Heart left ventricle (tissue), 16 donors: Measurements from ENCODE around the gene URAD. TPM values are rescaled to one million over a fixed set of nuclear protein-coding genes. Genes with fewer than 3 reads are reported as not detected.

Experiments used
- ATAC-seq, 4 donors: fragments of 200-7000 bp; cut with Tn5 transposase; one replicate each; pipeline ENCODE4 v1.9.1; 2020 to 2022; ENCODE audit warnings: moderate library complexity in 4 of 4, mild to moderate bottlenecking in 3 of 4, moderate number of reproducible peaks in 1 of 4
- DNase-seq, 5 donors: peaks; one replicate each; pipeline ENCODE4 v3.0.0-alpha.2; 2020
- H3K27ac ChIP-seq, 12 donors: fragments of 200-600 bp; sonication (generic) in 4 of 12; one replicate each; pipeline versions ENCODE4 v1.5.0 to v1.8.0; 2016 to 2022; ENCODE audit warnings: mild to moderate bottlenecking in 2 of 12
- H3K27me3 ChIP-seq, 9 donors: fragments of 200-600 bp; sonication (generic) in 2 of 9; one replicate each; pipeline versions ENCODE4 v1.5.1 to v1.8.0; 2016 to 2022; ENCODE audit warnings: mild to moderate bottlenecking in 3 of 9
- H3K36me3 ChIP-seq, 9 donors: fragments of 200-600 bp; sonication (generic) in 2 of 9; one replicate each; pipeline versions ENCODE4 v1.5.0 to v1.8.0; 2018 to 2022; ENCODE audit warnings: mild to moderate bottlenecking in 2 of 9
- H3K4me1 ChIP-seq, 12 donors: fragments of 200-600 bp; sonication (generic) in 4 of 12; one replicate each; pipeline versions ENCODE4 v1.5.0 to v1.8.0; 2016 to 2022; ENCODE audit warnings: mild to moderate bottlenecking in 3 of 12
- H3K4me3 ChIP-seq, 12 donors: fragments of 200-600 bp; sonication (generic) in 4 of 12; one replicate each; pipeline versions ENCODE4 v1.5.0 to v1.8.0; 2017 to 2022; ENCODE audit warnings: mild to moderate bottlenecking in 9 of 12, moderate library complexity in 4 of 12
- H3K9me3 ChIP-seq, 12 donors: fragments of 200-600 bp; sonication (generic) in 4 of 12; one replicate each; pipeline versions ENCODE4 v1.5.0 to v1.8.0; 2016 to 2022; ENCODE audit warnings: mild to moderate bottlenecking in 1 of 12
- CTCF ChIP-seq, 12 donors: fragments of 200-600 bp; sonication (generic) in 4 of 12; IDR thresholded peaks; one replicate each; pipeline versions ENCODE4 v1.5.0 to v1.8.0; 2018 to 2022; ENCODE audit warnings: antibody characterized with exemption in 12 of 12, mild to moderate bottlenecking in 5 of 12
- POLR2A ChIP-seq, 2 donors: fragments of 450-650 bp; IDR thresholded peaks; one replicate each; pipeline ENCODE4 v1.6.1; 2017; ENCODE audit warnings: antibody characterized with exemption in 2 of 2, mild to moderate bottlenecking in 2 of 2, moderate library complexity in 2 of 2
- WGBS, 4 donors: extraction: QIAGEN DNeasy Blood & Tissue Kit in 2 of 4; methylation state at CpG; one replicate each; pipeline versions ENCODE4 v1.1.5 to v1.1.7; 2013 to 2018; 5-methylcytosine and 5-hydroxymethylcytosine counted together
- intact Hi-C, 10 donors: fragments of 100-400 bp; cut with DNase I; formaldehyde crosslinking; loops; one replicate each; pipeline versions ENCODE4 v1.11.1 to v1.14.2; 2022
- polyA plus RNA-seq, 2 donors: library from polyadenylated mRNA; stranded (reverse); fragments of 200-250 nt; gene quantifications; one replicate each; pipeline ENCODE4 v1.2.3, GENCODE V29; 2013
- total RNA-seq, 9 donors: library from RNA; depleted of rRNA in 2 of 9; stranded (reverse); fragments of >200 nt in 2 of 9; fragmentation: NEBNext Ultra II Directional in 3 of 9; extraction: Animal tissue kit (Norgen Biotek cat#: 25700) in 3 of 9; gene quantifications; one replicate each; pipeline versions ENCODE4 v1.1.0 to v1.2.4, GENCODE V29; 2016 to 2023
- donor health status: ischemic (EF 13 %, LVEDD 7.1; RV severe dilation, severe dysfunction).
- donor health status: healthy with polysubstance abuse.
- donor health status: DM: no; HTN: yes; CAD: no.
- donor health status: DM: no; HTN: no; CAD: no.
- donor health status: ischemic (EF 25% LVEDD 6.9; RV normal size, moderate dysfunction).
- donor health status: ischemic (EF 25% LVEDD 5.7; RV mildly dilated, moderate dysfunction).
- donor health status: healthy.
- donor health status: DM: yes; HTN: yes; CAD: no.
- donor health status: ischemic (EF 35%, LVEDD 5.7; RV mildly dilated, moderate dysfunction).
- donor health status: nonischemic (EF 11% LVEDD 7.7; RV severe dilation, severe dysfunction).
- donor health status: DM: yes; HTN: yes; CAD: no.
- donor health status: PGD.
- donor health status: ischemic (EF 29% LVEDD 5.4; RV normal size, mild dysfunction).
- donor health status: nonischemic (EF 23%, LVEDD 6.1; RV moderate dilation, normal function).

The URAD gene
- total and polyA plus RNA-seq, 11 donors: not detected

- intact Hi-C loops: loop anchor here in 8 of 10 donors (2.0 to 10.0 kb wide), 9 partner anchors 150 to 998 kb away; no protein-coding TSS in a partner anchor
- ATAC-seq (no peak), DNase-seq (no peak)
- H3K4me1 ChIP-seq: peaks cover 0 to 32% (median 9%) of the 10 kb centered on the region in 12 donors
- H3K9me3 ChIP-seq: no peaks in the 10 kb centered on the region
- no peak for TF ChIP-seq CTCF (IDR thresholded peaks at IDR 0.05)
- TF ChIP-seq POLR2A (IDR thresholded peaks at IDR 0.05): no peak
- no peaks in the 10 kb centered on the region for H3K36me3 ChIP-seq
- H3K27ac ChIP-seq: no peak overlapping the region
- H3K4me3 ChIP-seq: no peak overlapping the region
- H3K27me3 ChIP-seq: peaks cover 47 to 97% (median 80%) of the 10 kb centered on the region in 9 donors
- WGBS, 4 donors: 49 to 61% (median 54%) methylated on average over 2 of the region's 2 CpGs
Observed at GRCh38 chr13:27982361-27982760, 6.1 kb downstream of the URAD start.

GRCh38 chr13:27981006-27981708 is 7.3 kb downstream of the URAD start:
- ATAC-seq (no peak), DNase-seq (no peak)
- Histone ChIP-seq H3K9me3 (no peaks in the 10 kb centered on the region), H3K4me3 (no peak overlapping the region), H3K27me3 (peaks cover 59 to 98% (median 89%) of the 10 kb centered on the region in 9 donors), H3K4me1 (peaks cover 0 to 32% (median 9%) of the 10 kb centered on the region in 12 donors), H3K36me3 (no peaks in the 10 kb centered on the region), H3K27ac (no peak overlapping the region)
- WGBS, 4 donors: 15 to 21% (median 18%) methylated on average over 8 to 11 of the region's 11 CpGs
- TF ChIP-seq CTCF (IDR thresholded peaks at IDR 0.05) (no peak), POLR2A (IDR thresholded peaks at IDR 0.05) (no peak)
- intact Hi-C loops: loop anchor here in 8 of 10 donors (5.0 to 10.0 kb wide), 7 partner anchors 149 to 996 kb away; no protein-coding TSS in a partner anchor

GRCh38 chr13:27980280-27980998 is 8.1 kb downstream of the URAD start:
- Histone ChIP-seq H3K36me3 (no peaks in the 10 kb centered on the region), H3K9me3 (no peaks in the 10 kb centered on the region), H3K27ac (no peak overlapping the region), H3K4me1 (peaks cover 0 to 37% (median 11%) of the 10 kb centered on the region in 12 donors), H3K4me3 (no peak overlapping the region), H3K27me3 (peaks cover 67 to 99% (median 89%) of the 10 kb centered on the region in 9 donors)
- TF ChIP-seq POLR2A (IDR thresholded peaks at IDR 0.05) (no peak), CTCF (IDR thresholded peaks at IDR 0.05) (no peak)
- DNase-seq (no peak), ATAC-seq (no peak)
- WGBS, 4 donors: 2 to 6% (median 2%) methylated on average over 16 to 54 of the region's 54 CpGs
- intact Hi-C loops: loop anchor here in 8 of 10 donors (5.0 to 10.0 kb wide), 7 partner anchors 148 to 996 kb away; no protein-coding TSS in a partner anchor

GRCh38 chr13:27979765-27980279 is 8.7 kb downstream of the URAD start:
- DNase-seq (no peak), ATAC-seq (no peak)
- WGBS, 4 donors: 4 to 5% (median 4%) methylated on average over 15 of the region's 15 CpGs
- H3K4me3 ChIP-seq: no peak overlapping the region
- H3K36me3 ChIP-seq: no peaks in the 10 kb centered on the region
- H3K27ac ChIP-seq: no peak overlapping the region
- peaks cover 73 to 99% (median 94%) of the 10 kb centered on the region in 9 donors for H3K27me3 ChIP-seq
- H3K9me3 ChIP-seq: no peaks in the 10 kb centered on the region
- intact Hi-C loops: loop anchor here in 8 of 10 donors (5.0 to 10.0 kb wide), 7 partner anchors 148 to 995 kb away; no protein-coding TSS in a partner anchor
- TF ChIP-seq POLR2A (IDR thresholded peaks at IDR 0.05): no peak
- TF ChIP-seq CTCF (IDR thresholded peaks at IDR 0.05): no peak
- H3K4me1 ChIP-seq: peaks cover 0 to 38% (median 11%) of the 10 kb centered on the region in 12 donors
